Measurements from ENCODE around the gene TSPAN5.

DNA sequence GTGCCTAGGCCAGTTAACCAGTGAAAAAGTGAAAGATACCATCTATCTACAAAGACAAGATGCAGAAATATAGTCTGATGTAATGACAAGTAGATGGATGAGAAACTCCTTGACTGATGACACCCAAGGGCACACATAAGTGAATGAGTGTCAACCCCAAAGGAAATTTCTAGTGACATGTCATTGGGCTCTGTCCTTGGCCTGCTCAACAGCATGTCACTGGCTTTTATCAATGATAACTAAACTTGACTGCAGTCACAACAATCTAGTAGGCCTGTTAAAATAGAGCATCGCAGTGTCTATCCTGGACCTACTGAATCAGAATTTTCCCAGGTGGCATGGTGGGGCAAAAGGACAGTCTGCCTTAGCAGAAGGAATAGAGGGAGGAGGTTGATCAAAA is 155.8 kb downstream of the TSPAN5 start:
- TF ChIP-seq POLR2A (IDR thresholded peaks at IDR 0.05; ENCODE audit: low read depth, low read length) (no peak), RFX5 (IDR thresholded peaks at IDR 0.05; ENCODE audit: low read depth, low read length) (no peak), BHLHE40 (IDR thresholded peaks at IDR 0.05; ENCODE audit: low read depth, low read length) (no peak), MXI1 (IDR thresholded peaks at IDR 0.05; ENCODE audit: borderline replicate concordance, low read depth, low read length) (no peak), CHD1 (IDR thresholded peaks at IDR 0.05; ENCODE audit: low read depth, low read length) (no peak), MAZ (IDR thresholded peaks at IDR 0.05; ENCODE audit: borderline replicate concordance, low read depth, low read length) (no peak), RAD21 (IDR thresholded peaks at IDR 0.05; ENCODE audit: low read length) (no peak), SMC3 (IDR thresholded peaks at IDR 0.05; ENCODE audit: low read depth, low read length) (no peak)
- TF ChIP-seq, protein P1, sequence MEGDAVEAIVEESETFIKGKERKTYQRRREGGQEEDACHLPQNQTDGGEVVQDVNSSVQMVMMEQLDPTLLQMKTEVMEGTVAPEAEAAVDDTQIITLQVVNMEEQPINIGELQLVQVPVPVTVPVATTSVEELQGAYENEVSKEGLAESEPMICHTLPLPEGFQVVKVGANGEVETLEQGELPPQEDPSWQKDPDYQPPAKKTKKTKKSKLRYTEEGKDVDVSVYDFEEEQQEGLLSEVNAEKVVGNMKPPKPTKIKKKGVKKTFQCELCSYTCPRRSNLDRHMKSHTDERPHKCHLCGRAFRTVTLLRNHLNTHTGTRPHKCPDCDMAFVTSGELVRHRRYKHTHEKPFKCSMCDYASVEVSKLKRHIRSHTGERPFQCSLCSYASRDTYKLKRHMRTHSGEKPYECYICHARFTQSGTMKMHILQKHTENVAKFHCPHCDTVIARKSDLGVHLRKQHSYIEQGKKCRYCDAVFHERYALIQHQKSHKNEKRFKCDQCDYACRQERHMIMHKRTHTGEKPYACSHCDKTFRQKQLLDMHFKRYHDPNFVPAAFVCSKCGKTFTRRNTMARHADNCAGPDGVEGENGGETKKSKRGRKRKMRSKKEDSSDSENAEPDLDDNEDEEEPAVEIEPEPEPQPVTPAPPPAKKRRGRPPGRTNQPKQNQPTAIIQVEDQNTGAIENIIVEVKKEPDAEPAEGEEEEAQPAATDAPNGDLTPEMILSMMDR (conservative IDR thresholded peaks at IDR 0.05; ENCODE audit: low read depth, low read length), result no peak
- TF ChIP-seq, protein P2, sequence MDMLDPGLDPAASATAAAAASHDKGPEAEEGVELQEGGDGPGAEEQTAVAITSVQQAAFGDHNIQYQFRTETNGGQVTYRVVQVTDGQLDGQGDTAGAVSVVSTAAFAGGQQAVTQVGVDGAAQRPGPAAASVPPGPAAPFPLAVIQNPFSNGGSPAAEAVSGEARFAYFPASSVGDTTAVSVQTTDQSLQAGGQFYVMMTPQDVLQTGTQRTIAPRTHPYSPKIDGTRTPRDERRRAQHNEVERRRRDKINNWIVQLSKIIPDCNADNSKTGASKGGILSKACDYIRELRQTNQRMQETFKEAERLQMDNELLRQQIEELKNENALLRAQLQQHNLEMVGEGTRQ (IDR thresholded peaks at IDR 0.05; ENCODE audit: low read depth, low read length), result no peak

Data from IMR-90 (cell line).